HepG2 (cell line): Measurements from ENCODE around the gene SEPHS2. TPM values are rescaled to one million over a fixed set of nuclear protein-coding genes. Genes with fewer than 3 reads are reported as not detected.

ENCODE experiments used
- AGO2 ChIP-seq: fragments of 200-400 bp; formaldehyde crosslinking; optimal IDR thresholded peaks from 2 replicates; pipeline ENCODE3; 2017; ENCODE audit warnings: mild to moderate bottlenecking, low read depth, low read length, moderate library complexity
- ATF1 ChIP-seq: IDR thresholded peaks from 2 replicates; pipeline ENCODE4 v1.6.1; 2016; ENCODE audit warnings: mild to moderate bottlenecking, control low read depth
- ETV6 ChIP-seq: sonication (generic); formaldehyde crosslinking; conservative IDR thresholded peaks from 2 replicates; pipeline ENCODE4 v1.4.0; 2020; ENCODE audit warnings: missing genetic modification reagents
- FOXP1 ChIP-seq, 2 experiments: fragments of 450-650 bp in 1 of 2; IDR thresholded peaks; 2 replicates each; pipeline ENCODE4 v1.6.1; 2017 to 2018; ENCODE audit warnings: antibody characterized with exemption in 1 of 2
- RARG ChIP-seq: sonication (generic); formaldehyde crosslinking; IDR thresholded peaks from 2 replicates; pipeline ENCODE4 v1.4.0; 2020; ENCODE audit warnings: low read depth, mild to moderate bottlenecking, missing genetic modification reagents
- RXRA ChIP-seq: sonication (generic); formaldehyde crosslinking; IDR thresholded peaks from 2 replicates; pipeline ENCODE4 v1.5.1; 2020; ENCODE audit warnings: missing genetic modification reagents
- SMAD1 ChIP-seq: sonication (generic); formaldehyde crosslinking; IDR thresholded peaks from 2 replicates; pipeline ENCODE4 v1.4.0; 2020; ENCODE audit warnings: missing genetic modification reagents, low read depth, mild to moderate bottlenecking, borderline replicate concordance
- XBP1 ChIP-seq: sonication (generic); formaldehyde crosslinking; IDR thresholded peaks from 2 replicates; pipeline ENCODE4 v1.5.0; 2020; ENCODE audit warnings: missing genetic modification reagents
- ZNF224 ChIP-seq: sonication (generic); formaldehyde crosslinking; IDR thresholded peaks from 2 replicates; pipeline ENCODE4 v1.5.0; 2020; ENCODE audit warnings: mild to moderate bottlenecking, missing genetic modification reagents
- ZNF615 ChIP-seq: sonication (generic); formaldehyde crosslinking; IDR thresholded peaks from 2 replicates; pipeline ENCODE4 v1.5.0; 2020; ENCODE audit warnings: mild to moderate bottlenecking, missing genetic modification reagents, borderline replicate concordance
- ZNF703 ChIP-seq: sonication (generic); formaldehyde crosslinking; IDR thresholded peaks from 2 replicates; pipeline ENCODE4 v1.5.1; 2020; ENCODE audit warnings: missing genetic modification reagents, mild to moderate bottlenecking, moderate library complexity, borderline replicate concordance
- ZNF720 ChIP-seq: sonication (generic); formaldehyde crosslinking; IDR thresholded peaks from 2 replicates; pipeline ENCODE4 v1.4.0; 2020; ENCODE audit warnings: missing genetic modification reagents
- ZNF781 ChIP-seq: sonication (generic); formaldehyde crosslinking; IDR thresholded peaks from 2 replicates; pipeline ENCODE4 v1.5.1; 2020; ENCODE audit warnings: borderline replicate concordance, mild to moderate bottlenecking, missing genetic modification reagents; ENCODE audit errors: not compliant biosample characterization
- polyA plus RNA-seq, 8 experiments: library from polyadenylated mRNA; depleted of rRNA in 3 of 8; stranded (reverse) in 7 of 8; unstranded in 1 of 8; fragments of >200 nt; fragmentation: Illumina TruSeq in 4 of 8; extraction: Trizol in 4 of 8; gene quantifications; 2 replicates each; pipeline versions ENCODE4 v1.2.1 to v1.2.3, GENCODE V29; 2011 to 2016; ENCODE audit warnings: low read depth in 4 of 8, missing spikeins in 1 of 8, mixed read lengths in 1 of 8; ENCODE audit not compliant: insufficient read depth in 1 of 8
- total RNA-seq, 5 experiments: library from RNA; depleted of rRNA; stranded (reverse); fragments of >200 nt; fragmentation: Illumina TruSeq; extraction: Trizol; gene quantifications; 2 replicates each; pipeline ENCODE4 v1.2.3, GENCODE V29; 2016; ENCODE audit warnings: low read depth in 1 of 5
- TF ChIP-seq, protein P1 (sequence below): IDR thresholded peaks from 2 replicates; pipeline ENCODE4 v1.6.1; 2016; ENCODE audit warnings: low read depth, missing genetic modification reagents, missing compliant biosample characterization
- TF ChIP-seq, protein P2 (sequence below): sonication (generic); formaldehyde crosslinking; IDR thresholded peaks from 2 replicates; pipeline ENCODE4 v1.4.0; 2020; ENCODE audit warnings: mild to moderate bottlenecking, missing genetic modification reagents, borderline replicate concordance
- TF ChIP-seq, protein P3 (sequence below): sonication (generic); formaldehyde crosslinking; IDR thresholded peaks from 2 replicates; pipeline ENCODE4 v1.9.0; 2022; ENCODE audit warnings: missing genetic modification reagents, mild to moderate bottlenecking, borderline replicate concordance
- TF ChIP-seq, protein P4 (sequence below): fragments of 450-650 bp; IDR thresholded peaks from 2 replicates; pipeline ENCODE4 v1.6.1; 2017; ENCODE audit warnings: mild to moderate bottlenecking

The SEPHS2 gene
- total and polyA plus RNA-seq, 2 of the 13 experiments (the other 11 are each of a cell fraction or from before 2014, with no cell fraction given) = 20.7 to 127 TPM

DNA sequence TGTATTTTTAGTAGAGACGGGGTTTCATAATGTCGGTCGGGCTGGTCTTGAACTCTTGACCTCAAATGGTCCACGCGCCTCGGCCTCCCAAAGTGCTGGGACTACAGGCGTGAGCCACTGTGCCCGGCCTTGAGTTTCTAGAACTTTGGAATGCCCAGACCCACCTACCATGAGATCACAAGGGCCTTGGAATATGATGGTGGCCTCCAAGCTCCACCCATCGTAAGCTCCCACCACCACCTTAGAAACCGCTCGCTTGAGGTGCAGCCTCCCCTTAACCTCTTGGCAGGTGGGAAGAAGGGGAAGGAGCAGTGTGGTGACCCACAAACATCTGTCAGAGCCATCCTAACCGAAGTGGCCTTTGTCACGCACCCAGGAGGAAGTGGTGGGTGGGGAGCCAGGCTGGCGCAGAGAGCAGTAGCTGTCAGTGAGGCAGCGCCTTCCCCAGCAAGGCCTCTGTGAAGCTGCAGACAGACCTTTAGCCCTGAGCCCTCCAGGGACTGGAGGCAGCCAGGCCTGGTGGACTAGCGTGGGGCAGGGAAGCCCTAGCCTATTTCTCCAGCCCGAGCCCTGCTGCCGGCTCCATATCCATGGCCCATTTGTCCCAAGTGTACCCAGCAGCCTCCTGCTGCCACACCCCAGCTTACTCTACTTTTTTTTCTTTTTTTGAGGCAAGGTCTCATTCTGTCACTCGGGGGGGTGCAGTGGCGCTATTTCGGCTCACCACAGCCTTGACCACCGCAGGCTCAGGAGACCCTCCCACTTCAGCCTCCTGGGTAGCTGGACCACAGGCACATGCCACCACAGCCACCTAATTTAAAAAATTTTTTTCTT lies 13.1 kb upstream of the SEPHS2 start (continued):
- TF ChIP-seq FOXP1 (IDR thresholded peaks at IDR 0.05) (no peak), FOXP1 (CRISPR knock-in tag; IDR thresholded peaks at IDR 0.05) (no peak), ZNF615 (CRISPR knock-in tag) (no peak), SMAD1 (peak; percentile 48; the same call in 1 of the 2 replicates), AGO2 (no peak), ETV6 (CRISPR knock-in tag) (no peak), ZNF703 (CRISPR knock-in tag) (no peak), XBP1 (CRISPR knock-in tag) (no peak), ZNF781 (CRISPR knock-in tag) (peak; percentile 36), RARG (CRISPR knock-in tag) (no peak), RXRA (peak; percentile 65; the same call in 1 of the 2 replicates), ZNF224 (CRISPR knock-in tag) (no peak; the same call in 1 of the 2 replicates), ZNF720 (no peak), ATF1 (no peak)
- TF ChIP-seq, protein P1, sequence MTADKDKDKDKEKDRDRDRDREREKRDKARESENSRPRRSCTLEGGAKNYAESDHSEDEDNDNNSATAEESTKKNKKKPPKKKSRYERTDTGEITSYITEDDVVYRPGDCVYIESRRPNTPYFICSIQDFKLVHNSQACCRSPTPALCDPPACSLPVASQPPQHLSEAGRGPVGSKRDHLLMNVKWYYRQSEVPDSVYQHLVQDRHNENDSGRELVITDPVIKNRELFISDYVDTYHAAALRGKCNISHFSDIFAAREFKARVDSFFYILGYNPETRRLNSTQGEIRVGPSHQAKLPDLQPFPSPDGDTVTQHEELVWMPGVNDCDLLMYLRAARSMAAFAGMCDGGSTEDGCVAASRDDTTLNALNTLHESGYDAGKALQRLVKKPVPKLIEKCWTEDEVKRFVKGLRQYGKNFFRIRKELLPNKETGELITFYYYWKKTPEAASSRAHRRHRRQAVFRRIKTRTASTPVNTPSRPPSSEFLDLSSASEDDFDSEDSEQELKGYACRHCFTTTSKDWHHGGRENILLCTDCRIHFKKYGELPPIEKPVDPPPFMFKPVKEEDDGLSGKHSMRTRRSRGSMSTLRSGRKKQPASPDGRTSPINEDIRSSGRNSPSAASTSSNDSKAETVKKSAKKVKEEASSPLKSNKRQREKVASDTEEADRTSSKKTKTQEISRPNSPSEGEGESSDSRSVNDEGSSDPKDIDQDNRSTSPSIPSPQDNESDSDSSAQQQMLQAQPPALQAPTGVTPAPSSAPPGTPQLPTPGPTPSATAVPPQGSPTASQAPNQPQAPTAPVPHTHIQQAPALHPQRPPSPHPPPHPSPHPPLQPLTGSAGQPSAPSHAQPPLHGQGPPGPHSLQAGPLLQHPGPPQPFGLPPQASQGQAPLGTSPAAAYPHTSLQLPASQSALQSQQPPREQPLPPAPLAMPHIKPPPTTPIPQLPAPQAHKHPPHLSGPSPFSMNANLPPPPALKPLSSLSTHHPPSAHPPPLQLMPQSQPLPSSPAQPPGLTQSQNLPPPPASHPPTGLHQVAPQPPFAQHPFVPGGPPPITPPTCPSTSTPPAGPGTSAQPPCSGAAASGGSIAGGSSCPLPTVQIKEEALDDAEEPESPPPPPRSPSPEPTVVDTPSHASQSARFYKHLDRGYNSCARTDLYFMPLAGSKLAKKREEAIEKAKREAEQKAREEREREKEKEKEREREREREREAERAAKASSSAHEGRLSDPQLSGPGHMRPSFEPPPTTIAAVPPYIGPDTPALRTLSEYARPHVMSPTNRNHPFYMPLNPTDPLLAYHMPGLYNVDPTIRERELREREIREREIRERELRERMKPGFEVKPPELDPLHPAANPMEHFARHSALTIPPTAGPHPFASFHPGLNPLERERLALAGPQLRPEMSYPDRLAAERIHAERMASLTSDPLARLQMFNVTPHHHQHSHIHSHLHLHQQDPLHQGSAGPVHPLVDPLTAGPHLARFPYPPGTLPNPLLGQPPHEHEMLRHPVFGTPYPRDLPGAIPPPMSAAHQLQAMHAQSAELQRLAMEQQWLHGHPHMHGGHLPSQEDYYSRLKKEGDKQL (CRISPR knock-in tag) = no peak
- TF ChIP-seq, protein P2, sequence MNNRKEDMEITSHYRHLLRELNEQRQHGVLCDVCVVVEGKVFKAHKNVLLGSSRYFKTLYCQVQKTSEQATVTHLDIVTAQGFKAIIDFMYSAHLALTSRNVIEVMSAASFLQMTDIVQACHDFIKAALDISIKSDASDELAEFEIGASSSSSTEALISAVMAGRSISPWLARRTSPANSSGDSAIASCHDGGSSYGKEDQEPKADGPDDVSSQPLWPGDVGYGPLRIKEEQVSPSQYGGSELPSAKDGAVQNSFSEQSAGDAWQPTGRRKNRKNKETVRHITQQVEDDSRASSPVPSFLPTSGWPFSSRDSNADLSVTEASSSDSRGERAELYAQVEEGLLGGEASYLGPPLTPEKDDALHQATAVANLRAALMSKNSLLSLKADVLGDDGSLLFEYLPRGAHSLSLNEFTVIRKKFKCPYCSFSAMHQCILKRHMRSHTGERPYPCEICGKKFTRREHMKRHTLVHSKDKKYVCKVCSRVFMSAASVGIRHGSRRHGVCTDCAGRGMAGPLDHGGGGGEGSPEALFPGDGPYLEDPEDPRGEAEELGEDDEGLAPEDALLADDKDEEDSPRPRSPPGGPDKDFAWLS (CRISPR knock-in tag) = no peak
- TF ChIP-seq, protein P3, sequence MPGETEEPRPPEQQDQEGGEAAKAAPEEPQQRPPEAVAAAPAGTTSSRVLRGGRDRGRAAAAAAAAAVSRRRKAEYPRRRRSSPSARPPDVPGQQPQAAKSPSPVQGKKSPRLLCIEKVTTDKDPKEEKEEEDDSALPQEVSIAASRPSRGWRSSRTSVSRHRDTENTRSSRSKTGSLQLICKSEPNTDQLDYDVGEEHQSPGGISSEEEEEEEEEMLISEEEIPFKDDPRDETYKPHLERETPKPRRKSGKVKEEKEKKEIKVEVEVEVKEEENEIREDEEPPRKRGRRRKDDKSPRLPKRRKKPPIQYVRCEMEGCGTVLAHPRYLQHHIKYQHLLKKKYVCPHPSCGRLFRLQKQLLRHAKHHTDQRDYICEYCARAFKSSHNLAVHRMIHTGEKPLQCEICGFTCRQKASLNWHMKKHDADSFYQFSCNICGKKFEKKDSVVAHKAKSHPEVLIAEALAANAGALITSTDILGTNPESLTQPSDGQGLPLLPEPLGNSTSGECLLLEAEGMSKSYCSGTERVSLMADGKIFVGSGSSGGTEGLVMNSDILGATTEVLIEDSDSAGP (CRISPR knock-in tag) = peak; percentile 82
- TF ChIP-seq, protein P4, sequence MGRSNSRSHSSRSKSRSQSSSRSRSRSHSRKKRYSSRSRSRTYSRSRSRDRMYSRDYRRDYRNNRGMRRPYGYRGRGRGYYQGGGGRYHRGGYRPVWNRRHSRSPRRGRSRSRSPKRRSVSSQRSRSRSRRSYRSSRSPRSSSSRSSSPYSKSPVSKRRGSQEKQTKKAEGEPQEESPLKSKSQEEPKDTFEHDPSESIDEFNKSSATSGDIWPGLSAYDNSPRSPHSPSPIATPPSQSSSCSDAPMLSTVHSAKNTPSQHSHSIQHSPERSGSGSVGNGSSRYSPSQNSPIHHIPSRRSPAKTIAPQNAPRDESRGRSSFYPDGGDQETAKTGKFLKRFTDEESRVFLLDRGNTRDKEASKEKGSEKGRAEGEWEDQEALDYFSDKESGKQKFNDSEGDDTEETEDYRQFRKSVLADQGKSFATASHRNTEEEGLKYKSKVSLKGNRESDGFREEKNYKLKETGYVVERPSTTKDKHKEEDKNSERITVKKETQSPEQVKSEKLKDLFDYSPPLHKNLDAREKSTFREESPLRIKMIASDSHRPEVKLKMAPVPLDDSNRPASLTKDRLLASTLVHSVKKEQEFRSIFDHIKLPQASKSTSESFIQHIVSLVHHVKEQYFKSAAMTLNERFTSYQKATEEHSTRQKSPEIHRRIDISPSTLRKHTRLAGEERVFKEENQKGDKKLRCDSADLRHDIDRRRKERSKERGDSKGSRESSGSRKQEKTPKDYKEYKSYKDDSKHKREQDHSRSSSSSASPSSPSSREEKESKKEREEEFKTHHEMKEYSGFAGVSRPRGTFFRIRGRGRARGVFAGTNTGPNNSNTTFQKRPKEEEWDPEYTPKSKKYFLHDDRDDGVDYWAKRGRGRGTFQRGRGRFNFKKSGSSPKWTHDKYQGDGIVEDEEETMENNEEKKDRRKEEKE = no peak
